Superior temporal gyrus (tissue), 1 donor: ENCODE results near the gene SPECC1.
A peak's percentile ranks its signal among the peaks of the same experiment; 100 is the strongest.

Experiments used
- DNase-seq: peaks from one replicate; pipeline ENCODE4 v3.0.0-alpha.2; 2016; ENCODE audit errors: extremely low spot score

Gene SPECC1

DNA sequence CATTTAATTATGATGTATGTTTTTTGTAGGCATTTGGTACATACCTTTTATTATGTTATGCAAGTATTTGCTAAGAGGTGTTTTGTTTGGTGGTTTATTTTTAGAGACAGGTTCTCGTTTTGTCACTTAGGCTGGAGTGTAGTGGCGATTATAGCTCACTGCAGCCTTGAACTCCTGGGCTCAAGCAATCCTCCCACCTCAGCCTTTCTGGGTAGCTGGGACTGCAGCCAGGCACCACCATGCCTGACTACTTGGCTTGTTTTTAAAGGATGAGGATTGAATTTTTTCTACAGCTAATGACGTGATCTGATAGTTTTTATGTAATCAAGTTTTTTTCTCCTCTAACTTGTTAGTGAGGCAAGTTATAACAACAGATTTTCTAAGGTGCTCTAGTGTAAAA is 199.6 kb downstream of the SPECC1 start:
- no peak for DNase-seq

DNA sequence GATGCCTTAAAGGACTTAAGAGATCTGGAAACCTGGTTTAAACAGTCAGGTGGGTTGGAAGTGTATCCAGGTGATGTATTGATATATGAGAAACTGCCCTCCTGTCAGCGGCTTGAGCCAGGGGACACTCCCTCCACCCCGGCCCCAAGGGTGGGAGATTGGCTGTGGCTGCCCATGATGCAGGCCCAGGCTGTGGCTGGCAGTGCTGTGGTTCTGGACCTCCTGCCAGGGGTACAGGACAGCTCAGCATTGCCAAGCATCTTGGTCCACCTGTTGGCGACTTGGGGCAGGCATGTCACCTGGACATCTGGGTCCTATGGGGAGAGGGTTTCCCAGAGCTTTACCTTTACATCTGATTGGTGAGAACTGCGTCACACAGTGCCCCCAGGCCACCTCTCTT is 201.0 kb downstream of the SPECC1 start:
- DNase-seq: no peak

DNA sequence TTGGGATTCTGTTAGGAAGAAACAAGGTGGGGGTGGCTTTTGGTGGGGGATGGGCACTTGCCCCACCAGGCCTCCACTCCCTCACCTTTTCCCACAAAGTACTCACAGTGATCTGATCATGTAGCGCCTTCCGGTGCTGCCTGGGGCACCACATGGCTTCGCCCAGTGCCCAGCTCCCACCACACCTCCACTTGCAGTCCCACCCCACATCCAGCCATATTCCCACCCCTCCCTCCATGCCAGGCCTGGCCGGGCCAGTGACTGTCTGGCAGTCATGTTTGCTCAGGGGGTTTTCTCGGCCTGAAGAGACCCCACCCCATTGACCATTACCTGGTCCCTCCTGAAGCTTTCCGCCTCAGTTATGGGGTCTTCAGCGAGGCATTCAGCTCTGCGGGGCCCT is 201.5 kb downstream of the SPECC1 start:
- DNase-seq: no peak

- no peak for DNase-seq
Measured at GRCh38 chr17:20211246-20211645, 202.1 kb downstream of the SPECC1 start.

DNA sequence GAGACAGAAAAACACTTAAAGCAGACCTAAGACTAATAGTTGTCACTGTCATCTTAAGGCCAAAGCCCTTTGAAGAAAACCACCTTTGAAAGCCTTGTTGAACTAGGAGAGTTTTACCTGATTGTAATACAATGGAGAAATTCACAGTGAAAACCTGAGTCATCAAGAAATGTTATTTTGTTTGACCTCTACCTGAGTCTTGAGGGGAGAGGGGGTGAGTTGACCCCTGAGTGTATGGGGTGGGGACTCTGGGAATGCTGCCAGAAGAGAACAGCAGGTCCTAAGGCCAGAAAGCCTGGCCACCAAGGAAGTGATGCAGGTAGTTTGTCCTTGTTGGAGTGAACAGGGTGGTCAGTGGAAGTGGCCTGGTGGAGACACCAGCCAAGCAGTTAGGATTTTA is 204.3 kb downstream of the SPECC1 start:
- DNase-seq: no peak

GRCh38 chr17:20214794-20215193 is 205.6 kb downstream of the SPECC1 start:
- no peak for DNase-seq

- no peak for DNase-seq
Measured at GRCh38 chr17:20216154-20216815, 207.1 kb downstream of the SPECC1 start.

DNA sequence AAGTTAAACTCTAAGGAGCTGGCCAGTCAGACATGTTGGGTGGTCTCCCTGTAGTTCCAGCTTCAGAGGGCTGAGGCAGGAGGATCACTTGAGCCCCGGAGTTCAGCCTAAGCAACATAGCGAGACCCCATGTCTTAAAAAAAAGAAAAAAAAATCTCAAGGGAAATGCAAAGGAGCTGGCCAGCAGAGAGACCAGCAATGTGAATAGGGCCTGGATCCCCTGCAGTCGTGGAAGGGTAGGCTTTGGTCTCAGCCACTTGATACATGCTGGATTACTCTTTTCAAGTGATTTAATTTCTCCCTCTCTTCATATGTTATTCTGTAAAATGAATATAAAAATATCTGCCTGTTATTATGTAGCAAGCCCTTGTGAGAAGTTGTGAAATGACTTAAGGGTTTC is 207.7 kb downstream of the SPECC1 start:
- no peak for DNase-seq

DNA sequence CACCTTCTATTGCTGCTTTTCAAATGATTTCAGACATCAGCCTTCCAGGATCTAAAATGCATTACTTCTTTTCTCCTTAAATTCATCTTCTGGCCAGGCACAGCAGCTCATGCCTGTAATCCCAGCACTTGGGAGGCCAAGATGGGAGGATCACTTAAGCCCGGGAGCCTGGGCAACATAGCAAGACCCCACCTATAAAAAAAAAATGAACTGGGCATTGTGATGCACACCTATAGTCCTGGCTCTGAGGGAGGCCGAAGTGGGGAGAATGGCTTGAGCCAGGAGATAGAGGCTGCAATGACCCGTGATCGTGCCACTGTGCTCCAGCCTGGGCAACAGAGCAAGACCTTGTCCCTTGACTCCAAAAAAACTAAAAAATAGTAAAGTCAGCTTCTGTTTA is 208.5 kb downstream of the SPECC1 start:
- no peak for DNase-seq

DNA sequence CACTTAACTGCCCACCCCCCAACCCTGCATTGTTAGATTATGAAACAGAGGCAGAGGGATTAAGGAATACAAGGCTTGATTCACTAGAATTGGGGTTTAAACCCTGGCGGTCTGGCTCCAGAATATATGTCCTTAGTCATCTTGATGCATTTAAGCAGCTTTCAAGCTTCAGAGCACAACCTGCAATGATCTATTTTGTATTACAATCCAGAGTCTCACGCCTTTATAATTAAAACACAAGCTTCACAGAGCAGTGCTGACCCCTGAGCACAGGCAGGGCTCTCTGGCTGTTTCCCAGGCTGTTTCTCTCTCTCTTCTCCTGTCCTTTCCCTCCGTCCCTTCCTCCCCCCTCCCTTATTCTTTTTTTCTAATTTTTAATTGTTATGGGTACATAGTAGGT is 209.1 kb downstream of the SPECC1 start:
- DNase-seq: no peak

DNA sequence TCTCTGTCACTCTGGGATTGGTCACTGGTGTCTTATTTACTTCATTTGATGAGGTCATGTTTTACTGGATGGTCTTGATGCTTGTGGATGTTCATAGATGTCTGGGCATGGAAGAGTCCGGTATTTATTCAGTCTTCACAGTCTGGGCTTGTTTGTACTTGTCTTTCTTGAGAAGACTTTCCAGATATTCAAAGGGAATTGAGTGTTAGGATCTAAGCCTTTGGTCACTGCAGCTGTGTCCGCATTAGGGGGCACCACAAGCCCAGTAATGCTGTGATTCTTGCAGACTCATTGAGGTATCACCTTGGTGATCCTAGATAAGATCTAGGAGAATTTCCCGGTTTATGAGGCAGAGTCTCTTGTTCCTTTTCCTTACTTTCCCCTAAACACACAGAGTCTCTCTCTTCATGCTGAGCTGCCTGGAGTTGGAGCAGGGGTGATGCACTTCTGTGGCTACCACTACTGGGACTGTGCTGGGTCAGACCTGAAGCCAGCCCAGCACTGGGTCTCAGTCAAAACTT is 214.7 kb downstream of the SPECC1 start:
- no peak for DNase-seq

- DNase-seq: no peak
Measured at GRCh38 chr17:20224379-20224778, 215.2 kb downstream of the SPECC1 start.

DNA sequence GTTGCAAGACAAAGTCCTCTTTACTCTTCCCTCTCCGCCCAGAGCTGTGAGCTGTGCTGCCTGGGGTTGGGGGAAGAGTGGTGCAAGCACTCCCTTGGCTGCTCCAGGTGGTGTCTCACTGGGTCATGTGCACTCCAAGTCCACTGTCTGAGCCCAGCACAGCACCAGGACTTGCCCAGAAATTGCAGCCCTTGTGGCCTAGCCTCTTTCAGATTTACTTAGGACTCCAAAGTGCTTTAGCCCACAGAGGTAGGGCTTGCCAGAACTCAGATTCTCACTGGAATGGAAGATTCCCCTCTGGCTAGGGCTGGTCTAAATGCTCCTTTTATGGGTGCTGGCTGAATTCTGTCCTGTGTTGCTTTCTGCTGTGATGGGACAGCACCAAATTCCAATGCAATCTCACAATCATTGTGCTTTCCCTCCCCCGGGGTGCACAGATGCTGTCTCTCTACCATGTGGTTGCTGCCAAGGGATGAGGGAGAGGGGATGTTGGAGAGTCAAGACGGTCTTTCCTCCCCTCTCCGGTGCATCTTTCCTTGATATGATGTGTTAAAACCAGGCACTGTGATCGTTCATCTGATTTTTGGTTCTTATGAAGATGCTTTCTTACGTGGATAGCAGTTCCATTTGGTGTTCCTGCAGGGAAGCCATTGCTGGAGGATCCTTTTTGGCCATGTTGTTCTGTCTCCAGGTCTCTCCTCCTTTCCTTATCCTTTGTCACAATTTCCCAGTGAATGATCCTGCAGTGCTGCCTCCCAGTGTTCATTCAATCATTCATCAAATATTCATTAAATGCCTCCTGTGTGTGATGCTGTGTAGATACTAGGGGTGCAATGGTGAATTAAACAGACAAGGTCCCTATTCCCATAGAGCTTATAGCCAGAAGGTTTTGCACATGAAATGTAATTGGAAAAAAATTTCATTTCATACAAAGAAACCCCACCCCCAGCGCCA is 216.3 kb downstream of the SPECC1 start:
- DNase-seq: peak; percentile 81

- peak; percentile 96 for DNase-seq
Measured at GRCh38 chr17:20226814-20227482, 217.8 kb downstream of the SPECC1 start.

DNA sequence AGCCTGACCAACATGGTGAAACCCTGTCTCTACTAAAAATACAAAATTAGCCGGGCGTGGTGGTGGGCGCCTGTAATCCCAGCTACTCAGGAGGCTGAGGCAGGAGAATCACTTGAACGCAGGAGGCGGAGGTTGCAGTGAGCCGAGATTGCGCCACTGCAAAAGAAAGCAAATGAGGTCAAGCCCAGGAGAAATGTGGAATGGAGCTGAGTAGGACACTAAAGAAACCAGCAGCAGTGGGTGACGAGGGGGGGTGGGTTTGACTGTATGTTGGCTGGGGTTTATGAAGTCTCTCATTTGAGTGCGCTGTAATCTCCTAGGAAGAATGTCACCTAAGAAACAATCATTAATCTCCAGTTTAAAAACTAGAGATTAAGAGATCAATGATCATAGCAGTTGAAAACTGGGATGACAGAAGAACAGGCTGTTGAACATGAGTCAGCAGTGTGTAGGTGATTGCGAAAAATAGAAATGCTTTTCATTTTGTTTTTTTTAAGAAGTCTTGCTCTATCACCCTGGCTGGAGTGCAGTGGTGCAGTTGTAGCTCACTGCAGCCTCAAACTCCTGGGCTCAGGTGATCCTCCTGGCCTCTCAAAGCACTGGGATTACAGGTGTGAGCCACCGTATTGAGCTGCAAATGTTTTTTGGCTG is 218.7 kb downstream of the SPECC1 start:
- peak; percentile 39 for DNase-seq

DNA sequence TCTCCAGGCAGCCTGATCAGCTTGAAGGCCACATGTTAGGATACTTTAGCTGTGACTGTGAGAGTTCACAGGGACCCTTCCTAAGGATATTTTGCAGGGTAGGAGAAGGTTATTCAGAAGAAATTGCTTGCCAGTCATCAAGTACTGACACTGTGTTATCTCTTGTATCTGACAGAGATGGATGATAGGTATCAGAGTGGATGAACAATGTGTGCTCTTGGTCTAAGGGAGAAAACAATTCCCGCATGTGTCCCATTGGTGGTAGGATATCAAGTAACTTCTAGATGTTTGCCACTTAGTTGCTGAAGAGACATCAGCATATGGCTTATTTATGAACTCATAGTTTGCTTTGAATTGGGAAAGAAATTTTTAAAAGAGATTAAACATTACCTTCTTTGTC is 219.3 kb downstream of the SPECC1 start:
- DNase-seq: peak; percentile 47

- no peak for DNase-seq
Measured at GRCh38 chr17:20228860-20229259, 219.7 kb downstream of the SPECC1 start.

DNA sequence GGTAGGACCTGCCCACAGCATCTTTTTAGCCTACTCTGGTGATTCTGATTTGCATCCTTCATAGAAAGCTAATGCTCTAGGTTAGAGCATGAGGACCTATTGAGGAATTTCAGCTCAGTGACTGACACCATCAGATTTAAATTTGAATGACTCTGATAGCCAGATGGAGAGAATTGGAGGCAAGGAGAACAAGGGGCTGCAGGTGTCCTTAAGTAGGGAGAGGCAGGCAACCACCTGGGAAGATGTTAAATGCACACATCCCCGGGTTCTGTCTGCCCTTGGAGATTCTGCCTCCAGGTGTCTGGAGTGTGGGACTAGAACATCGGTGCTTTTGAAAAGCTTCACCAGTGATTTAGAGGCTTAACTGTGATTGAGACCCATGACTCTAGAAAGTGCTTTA is 221.8 kb downstream of the SPECC1 start:
- peak; percentile 20 for DNase-seq

DNA sequence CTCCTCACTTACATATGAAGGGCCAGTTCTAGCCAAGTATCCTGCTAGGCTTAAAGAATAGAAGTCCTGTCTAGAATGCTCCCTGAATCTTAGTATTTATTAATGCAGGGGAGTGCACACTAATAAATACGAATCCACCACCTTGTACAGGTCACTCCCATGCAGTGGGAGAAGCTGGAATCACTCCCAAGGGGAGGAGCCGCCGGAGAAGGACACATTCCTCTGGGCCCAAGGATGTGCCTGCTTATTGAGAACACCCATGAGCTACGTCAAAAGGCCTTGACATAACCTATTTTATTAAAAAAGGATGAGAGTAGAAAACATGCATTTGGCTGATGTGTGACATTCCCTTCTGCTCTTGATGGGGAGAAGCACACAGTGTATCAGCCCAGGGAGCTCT is 223.5 kb downstream of the SPECC1 start:
- DNase-seq: no peak

GRCh38 chr17:20234276-20234675 is 225.1 kb downstream of the SPECC1 start:
- DNase-seq: no peak

GRCh38 chr17:20235747-20236146 is 226.6 kb downstream of the SPECC1 start:
- peak; percentile 66 for DNase-seq
